Measurements from ENCODE around the gene SRRD.
A peak's percentile ranks its signal among the peaks of the same experiment; 100 is the strongest.

Gene SRRD

GRCh38 chr22:26484360-26484706, 656 bp downstream of the SRRD start:
- no peak for TF ChIP-seq CTCF (IDR thresholded peaks at IDR 0.05; ENCODE audit: low read depth, low read length)
- TF ChIP-seq EZH2phosphoT487 (IDR thresholded peaks at IDR 0.05; ENCODE audit: low read depth), result no peak
- Histone ChIP-seq H3K9ac (ENCODE audit: low read length) (peak overlapping the region; percentile 69), H4K20me1 (ENCODE audit: insufficient read depth, low read length) (0 out of 2 replicates have a peak, but pooled peaks cover 4% of the 10 kb centered on the region), H3K27me3 (ENCODE audit: low read depth, low read length) (no peaks in the 10 kb centered on the region), H3K4me3 (ENCODE audit: low read length) (peak overlapping the region; percentile 87), H3K9me3 (ENCODE audit: insufficient read depth, low read length) (no peaks in the 10 kb centered on the region), H3K79me2 (ENCODE audit: low read length) (peaks cover 57% of the 10 kb centered on the region), H3K4me2 (ENCODE audit: low read length) (peak overlapping the region; percentile 96), H2AFZ (ENCODE audit: low read depth, low read length) (peak overlapping the region; percentile 41), H3K27ac (ENCODE audit: low read length) (peak overlapping the region; percentile 65), H3K36me3 (replicated peaks; ENCODE audit: low read depth, low read length) (peaks cover 25% of the 10 kb centered on the region), H3K4me1 (ENCODE audit: low read length) (peaks cover 48% of the 10 kb centered on the region)

GRCh38 chr22:26485013-26485412, 1.3 kb downstream of the SRRD start:
- Histone ChIP-seq H3K4me2 (ENCODE audit: low read length) (peak overlapping the region; percentile 96), H3K27ac (ENCODE audit: low read length) (no peak overlapping the region)

GRCh38 chr22:26485806-26486390, 2.2 kb downstream of the SRRD start:
- Histone ChIP-seq H3K79me2 (ENCODE audit: low read length) (peaks cover 45% of the 10 kb centered on the region), H3K4me2 (ENCODE audit: low read length) (no peak overlapping the region), H3K9me3 (ENCODE audit: insufficient read depth, low read length) (no peaks in the 10 kb centered on the region), H3K4me3 (ENCODE audit: low read length) (no peak overlapping the region), H2AFZ (ENCODE audit: low read depth, low read length) (no peak overlapping the region), H3K27me3 (ENCODE audit: low read depth, low read length) (no peaks in the 10 kb centered on the region), H3K9ac (ENCODE audit: low read length) (no peak overlapping the region), H3K27ac (ENCODE audit: low read length) (no peak overlapping the region), H3K4me1 (ENCODE audit: low read length) (peaks cover 33% of the 10 kb centered on the region), H3K36me3 (replicated peaks; ENCODE audit: low read depth, low read length) (peaks cover 33% of the 10 kb centered on the region), H4K20me1 (ENCODE audit: insufficient read depth, low read length) (0 out of 2 replicates have a peak, but pooled peaks cover 4% of the 10 kb centered on the region)
- TF ChIP-seq CTCF (IDR thresholded peaks at IDR 0.05; ENCODE audit: low read depth, low read length) (no peak), EZH2phosphoT487 (IDR thresholded peaks at IDR 0.05; ENCODE audit: low read depth) (no peak)

More at GRCh38 chr22:26485013-26485412, 1.3 kb downstream of the SRRD start:
- Histone ChIP-seq H3K4me1 (ENCODE audit: low read length) (peaks cover 42% of the 10 kb centered on the region), H3K27me3 (ENCODE audit: low read depth, low read length) (no peaks in the 10 kb centered on the region), H2AFZ (ENCODE audit: low read depth, low read length) (no peak overlapping the region), H3K79me2 (ENCODE audit: low read length) (peaks cover 53% of the 10 kb centered on the region), H3K4me3 (ENCODE audit: low read length) (peak overlapping the region; percentile 87), H3K9ac (ENCODE audit: low read length) (no peak overlapping the region), H4K20me1 (ENCODE audit: insufficient read depth, low read length) (0 out of 2 replicates have a peak, but pooled peaks cover 4% of the 10 kb centered on the region), H3K36me3 (replicated peaks; ENCODE audit: low read depth, low read length) (peaks cover 31% of the 10 kb centered on the region), H3K9me3 (ENCODE audit: insufficient read depth, low read length) (no peaks in the 10 kb centered on the region)
- TF ChIP-seq EZH2phosphoT487 (IDR thresholded peaks at IDR 0.05; ENCODE audit: low read depth), result no peak
- TF ChIP-seq CTCF (IDR thresholded peaks at IDR 0.05; ENCODE audit: low read depth, low read length), result no peak

GRCh38 chr22:26486394-26486793, 2.7 kb downstream of the SRRD start:
- TF ChIP-seq EZH2phosphoT487 (IDR thresholded peaks at IDR 0.05; ENCODE audit: low read depth) (no peak), CTCF (IDR thresholded peaks at IDR 0.05; ENCODE audit: low read depth, low read length) (no peak)
- peaks cover 28% of the 10 kb centered on the region for H3K4me1 ChIP-seq (ENCODE audit: low read length)
- H3K79me2 ChIP-seq (ENCODE audit: low read length), result peaks cover 41% of the 10 kb centered on the region
- H4K20me1 ChIP-seq (ENCODE audit: insufficient read depth, low read length), result 0 out of 2 replicates have a peak, but pooled peaks cover 4% of the 10 kb centered on the region
- no peak overlapping the region for H3K4me3 ChIP-seq (ENCODE audit: low read length)
- H3K27me3 ChIP-seq (ENCODE audit: low read depth, low read length), result no peaks in the 10 kb centered on the region
- peaks cover 35% of the 10 kb centered on the region for H3K36me3 ChIP-seq (replicated peaks; ENCODE audit: low read depth, low read length)
- H3K9me3 ChIP-seq (ENCODE audit: insufficient read depth, low read length), result no peaks in the 10 kb centered on the region
- no peak overlapping the region for H3K27ac ChIP-seq (ENCODE audit: low read length)
- H3K4me2 ChIP-seq (ENCODE audit: low read length), result no peak overlapping the region
- no peak overlapping the region for H3K9ac ChIP-seq (ENCODE audit: low read length)
- H2AFZ ChIP-seq (ENCODE audit: low read depth, low read length), result no peak overlapping the region
